Endothelial cell of umbilical vein (primary cell): ENCODE results near the gene CCDC82.

ENCODE experiments used
- POLR2AphosphoS5 ChIP-seq: IDR thresholded peaks from 2 replicates; pipeline ENCODE4 v1.6.1; 2012; ENCODE audit warnings: low read depth, mild to moderate bottlenecking, control low read depth, low read length, moderate library complexity; ENCODE audit not compliant: insufficient read depth
- TF ChIP-seq, protein P1 (sequence below), 2 donors: IDR thresholded peaks; 1 replicate in 1 of 2; 2 replicates in 1 of 2; pipeline ENCODE4 v1.5.1; 2011; ENCODE audit warnings: low read length in 2 of 2, mild to moderate bottlenecking in 2 of 2, moderate library complexity in 2 of 2, control low read depth in 1 of 2, inconsistent platforms in 1 of 2, low read depth in 1 of 2; ENCODE audit not compliant: insufficient read depth in 1 of 2; ENCODE audit errors: extremely low read depth in 1 of 2

DNA sequence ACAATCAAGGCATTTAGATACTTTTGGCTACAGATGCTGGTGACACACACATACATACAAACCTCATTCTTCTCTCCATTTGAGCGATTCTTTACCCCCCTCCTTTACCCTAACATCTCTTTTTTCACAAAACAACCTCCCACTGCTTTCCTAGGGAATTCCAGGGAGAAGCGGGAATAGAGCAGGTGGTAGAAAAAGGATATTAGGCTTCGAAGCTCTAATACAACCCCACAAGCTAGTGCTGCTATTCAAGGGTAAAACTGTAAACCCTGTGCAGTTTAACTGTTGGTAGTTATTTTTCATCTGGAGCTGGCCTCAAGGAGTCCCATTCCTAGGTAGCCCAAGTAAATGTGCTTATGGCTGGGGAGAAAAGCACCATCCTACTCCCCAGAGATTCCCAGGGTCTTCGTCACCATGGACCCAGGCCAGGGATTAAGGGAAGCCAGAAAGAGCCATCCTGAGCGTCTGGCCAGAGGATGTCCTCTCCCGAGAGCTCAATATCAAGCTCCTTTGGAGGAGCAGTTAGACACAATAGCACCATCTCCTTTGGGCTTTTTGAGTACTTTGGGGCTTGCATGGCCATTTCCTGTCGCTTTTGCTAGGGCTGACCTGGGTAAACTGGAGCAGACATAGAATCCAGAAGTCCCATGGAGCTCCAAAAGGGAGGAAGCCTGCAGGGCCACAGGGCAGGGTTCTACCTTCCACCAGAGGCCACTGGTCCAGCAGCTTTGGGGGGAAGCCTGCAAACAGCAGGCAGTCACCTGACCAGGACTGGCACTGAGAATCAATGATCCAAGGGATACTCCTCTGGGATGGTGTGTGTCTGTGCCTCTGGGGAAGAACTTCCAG lies 49.8 kb downstream of the CCDC82 start:
- TF ChIP-seq POLR2AphosphoS5, result no peak
- TF ChIP-seq, protein P1, sequence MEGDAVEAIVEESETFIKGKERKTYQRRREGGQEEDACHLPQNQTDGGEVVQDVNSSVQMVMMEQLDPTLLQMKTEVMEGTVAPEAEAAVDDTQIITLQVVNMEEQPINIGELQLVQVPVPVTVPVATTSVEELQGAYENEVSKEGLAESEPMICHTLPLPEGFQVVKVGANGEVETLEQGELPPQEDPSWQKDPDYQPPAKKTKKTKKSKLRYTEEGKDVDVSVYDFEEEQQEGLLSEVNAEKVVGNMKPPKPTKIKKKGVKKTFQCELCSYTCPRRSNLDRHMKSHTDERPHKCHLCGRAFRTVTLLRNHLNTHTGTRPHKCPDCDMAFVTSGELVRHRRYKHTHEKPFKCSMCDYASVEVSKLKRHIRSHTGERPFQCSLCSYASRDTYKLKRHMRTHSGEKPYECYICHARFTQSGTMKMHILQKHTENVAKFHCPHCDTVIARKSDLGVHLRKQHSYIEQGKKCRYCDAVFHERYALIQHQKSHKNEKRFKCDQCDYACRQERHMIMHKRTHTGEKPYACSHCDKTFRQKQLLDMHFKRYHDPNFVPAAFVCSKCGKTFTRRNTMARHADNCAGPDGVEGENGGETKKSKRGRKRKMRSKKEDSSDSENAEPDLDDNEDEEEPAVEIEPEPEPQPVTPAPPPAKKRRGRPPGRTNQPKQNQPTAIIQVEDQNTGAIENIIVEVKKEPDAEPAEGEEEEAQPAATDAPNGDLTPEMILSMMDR (IDR thresholded peaks at IDR 0.05; ENCODE audit: extremely low read depth in 1 of 2, insufficient read depth in 1 of 2, low read depth in 1 of 2, low read length in 2 of 2), result no peak
